Stimulated activated CD8-positive, alpha-beta memory T cell treated with anti-CD3 and anti-CD28 coated beads, Interleukin-15, amount 100 ng/mL, for 1 hour (primary cell): ENCODE data around the gene TTC22.

Experiments used
- DNase-seq: peaks from one replicate; pipeline ENCODE4 v3.0.0-alpha.2; 2020; ENCODE audit warnings: low read depth

TTC22 gene

GRCh38 chr1:54834007-54834541 is 33.0 kb upstream of the TTC22 start:
- DNase-seq, result no peak

- DNase-seq, result no peak
Observed at GRCh38 chr1:54833121-54833520, 32.0 kb upstream of the TTC22 start.

- no peak for DNase-seq
Observed at GRCh38 chr1:54826226-54826816, 25.2 kb upstream of the TTC22 start.

- no peak for DNase-seq
Observed at GRCh38 chr1:54825696-54826095, 24.6 kb upstream of the TTC22 start.

GRCh38 chr1:54823670-54824069 is 22.5 kb upstream of the TTC22 start:
- DNase-seq, result no peak

GRCh38 chr1:54819733-54820132 is 18.6 kb upstream of the TTC22 start:
- no peak for DNase-seq

- no peak for DNase-seq
Observed at GRCh38 chr1:54819195-54819536, 18.0 kb upstream of the TTC22 start.

- no peak for DNase-seq
Observed at GRCh38 chr1:54818461-54819194, 17.5 kb upstream of the TTC22 start.

GRCh38 chr1:54816951-54817350 is 15.8 kb upstream of the TTC22 start:
- no peak for DNase-seq

GRCh38 chr1:54816130-54816529 is 15.0 kb upstream of the TTC22 start:
- DNase-seq, result no peak

- DNase-seq, result no peak
Observed at GRCh38 chr1:54815086-54815876, 14.2 kb upstream of the TTC22 start.

- no peak for DNase-seq
Observed at GRCh38 chr1:54814571-54814970, 13.4 kb upstream of the TTC22 start.

GRCh38 chr1:54814126-54814498 is 13.0 kb upstream of the TTC22 start:
- no peak for DNase-seq

- DNase-seq, result no peak
Observed at GRCh38 chr1:54813485-54814125, 12.5 kb upstream of the TTC22 start.

- DNase-seq, result no peak
Observed at GRCh38 chr1:54812801-54813484, 11.8 kb upstream of the TTC22 start.

- no peak for DNase-seq
Observed at GRCh38 chr1:54811739-54812655, 10.9 kb upstream of the TTC22 start.

GRCh38 chr1:54811066-54811465 is 9.9 kb upstream of the TTC22 start:
- DNase-seq, result no peak

GRCh38 chr1:54810153-54810942 is 9.2 kb upstream of the TTC22 start:
- DNase-seq, result peak; percentile 32

GRCh38 chr1:54809496-54810074 is 8.5 kb upstream of the TTC22 start:
- no peak for DNase-seq
